Osteoblast (primary cell): Measurements from ENCODE around the gene STK17A. TPM values are rescaled to one million over a fixed set of nuclear protein-coding genes. Genes with fewer than 3 reads are reported as not detected.

Experiments used
- DNase-seq: peaks from one replicate; pipeline ENCODE4 v3.0.0; 2011; ENCODE audit warnings: low spot score, mixed read lengths; ENCODE audit not compliant: insufficient read length; ENCODE audit errors: missing footprints
- H2AFZ ChIP-seq: 2 replicates; pipeline ENCODE4 v1.6.0; 2011; ENCODE audit warnings: mild to moderate bottlenecking, low read length
- H3K27ac ChIP-seq: 2 replicates; pipeline ENCODE4 v1.5.1; 2011; ENCODE audit warnings: mild to moderate bottlenecking, low read depth, low read length, moderate library complexity
- H3K27me3 ChIP-seq: 2 replicates; pipeline ENCODE4 v1.6.0; 2012; ENCODE audit warnings: mild to moderate bottlenecking, control low read depth, inconsistent platforms, low read length, moderate library complexity; ENCODE audit not compliant: insufficient read depth
- H3K36me3 ChIP-seq: 2 replicates; pipeline ENCODE4 v1.5.1; 2011; ENCODE audit warnings: mild to moderate bottlenecking, low read length, control low read depth, moderate library complexity; ENCODE audit not compliant: insufficient read depth
- H3K4me1 ChIP-seq: 2 replicates; pipeline ENCODE4 v1.5.1; 2011; ENCODE audit warnings: mild to moderate bottlenecking, low read length, control low read depth, moderate library complexity; ENCODE audit not compliant: insufficient read depth
- H3K4me2 ChIP-seq: 2 replicates; pipeline ENCODE4 v1.6.0; 2011; ENCODE audit warnings: mild to moderate bottlenecking, low read length; ENCODE audit not compliant: insufficient read depth
- H3K4me3 ChIP-seq: fragments of 200-600 bp; sonication (generic); 3 replicates; pipeline ENCODE4 v1.5.1; 2012; ENCODE audit warnings: mild to moderate bottlenecking, low read length, inconsistent platforms; ENCODE audit not compliant: insufficient read depth
- H3K79me2 ChIP-seq: 2 replicates; pipeline ENCODE4 v1.6.0; 2012; ENCODE audit warnings: mild to moderate bottlenecking, low read length, control low read depth, inconsistent platforms; ENCODE audit not compliant: insufficient read depth
- H3K9me3 ChIP-seq: 2 replicates; pipeline ENCODE4 v1.5.1; 2011; ENCODE audit warnings: low read depth, low read length, control low read depth
- H4K20me1 ChIP-seq: 2 replicates; pipeline ENCODE4 v1.6.0; 2012; ENCODE audit warnings: mild to moderate bottlenecking, low read length, control low read depth; ENCODE audit not compliant: insufficient read depth
- total RNA-seq: library from RNA; depleted of rRNA; stranded (reverse); fragments of >200 nt; gene quantifications from 2 replicates; pipeline ENCODE4 v1.2.3, GENCODE V29; 2012
- TF ChIP-seq, protein P1 (sequence below): IDR thresholded peaks from 2 replicates; pipeline ENCODE4 v1.5.1; 2011; ENCODE audit warnings: mild to moderate bottlenecking, low read depth, low read length, moderate library complexity; ENCODE audit errors: extremely low read depth

STK17A gene
- total RNA-seq, 1 donor, result 109 TPM

DNA sequence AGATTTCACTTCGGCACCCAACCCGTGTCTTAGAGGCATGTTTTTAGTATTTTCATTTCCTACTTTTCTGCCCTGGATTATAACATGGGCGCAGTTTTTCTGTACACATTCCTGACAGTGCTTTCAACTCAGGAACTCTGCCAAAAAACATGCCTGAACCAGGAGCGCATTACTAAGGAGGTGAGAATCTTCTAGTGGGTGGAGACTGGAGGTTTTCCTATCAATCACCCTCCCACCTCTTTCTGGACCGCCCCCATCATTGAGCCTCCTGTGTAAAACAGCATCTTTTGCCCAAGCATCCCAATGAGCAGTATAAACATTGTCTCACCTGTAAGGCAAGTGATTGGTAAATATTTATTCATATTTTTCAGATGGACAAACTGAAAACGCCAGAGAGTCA is 53.2 kb downstream of the STK17A start:
- Histone ChIP-seq H4K20me1 (peaks cover 10% of the 10 kb centered on the region), H3K4me1 (peaks cover 51% of the 10 kb centered on the region), H3K27ac (peak overlapping the region; percentile 46), H2AFZ (no peak overlapping the region), H3K9me3 (no peaks in the 10 kb centered on the region), H3K4me2 (no peak overlapping the region), H3K36me3 (peaks cover 68% of the 10 kb centered on the region), H3K79me2 (peaks cover 52% of the 10 kb centered on the region), H3K27me3 (no peaks in the 10 kb centered on the region), H3K4me3 (no peak overlapping the region)
- no peak for DNase-seq
- TF ChIP-seq, protein P1, sequence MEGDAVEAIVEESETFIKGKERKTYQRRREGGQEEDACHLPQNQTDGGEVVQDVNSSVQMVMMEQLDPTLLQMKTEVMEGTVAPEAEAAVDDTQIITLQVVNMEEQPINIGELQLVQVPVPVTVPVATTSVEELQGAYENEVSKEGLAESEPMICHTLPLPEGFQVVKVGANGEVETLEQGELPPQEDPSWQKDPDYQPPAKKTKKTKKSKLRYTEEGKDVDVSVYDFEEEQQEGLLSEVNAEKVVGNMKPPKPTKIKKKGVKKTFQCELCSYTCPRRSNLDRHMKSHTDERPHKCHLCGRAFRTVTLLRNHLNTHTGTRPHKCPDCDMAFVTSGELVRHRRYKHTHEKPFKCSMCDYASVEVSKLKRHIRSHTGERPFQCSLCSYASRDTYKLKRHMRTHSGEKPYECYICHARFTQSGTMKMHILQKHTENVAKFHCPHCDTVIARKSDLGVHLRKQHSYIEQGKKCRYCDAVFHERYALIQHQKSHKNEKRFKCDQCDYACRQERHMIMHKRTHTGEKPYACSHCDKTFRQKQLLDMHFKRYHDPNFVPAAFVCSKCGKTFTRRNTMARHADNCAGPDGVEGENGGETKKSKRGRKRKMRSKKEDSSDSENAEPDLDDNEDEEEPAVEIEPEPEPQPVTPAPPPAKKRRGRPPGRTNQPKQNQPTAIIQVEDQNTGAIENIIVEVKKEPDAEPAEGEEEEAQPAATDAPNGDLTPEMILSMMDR, result no peak

DNA sequence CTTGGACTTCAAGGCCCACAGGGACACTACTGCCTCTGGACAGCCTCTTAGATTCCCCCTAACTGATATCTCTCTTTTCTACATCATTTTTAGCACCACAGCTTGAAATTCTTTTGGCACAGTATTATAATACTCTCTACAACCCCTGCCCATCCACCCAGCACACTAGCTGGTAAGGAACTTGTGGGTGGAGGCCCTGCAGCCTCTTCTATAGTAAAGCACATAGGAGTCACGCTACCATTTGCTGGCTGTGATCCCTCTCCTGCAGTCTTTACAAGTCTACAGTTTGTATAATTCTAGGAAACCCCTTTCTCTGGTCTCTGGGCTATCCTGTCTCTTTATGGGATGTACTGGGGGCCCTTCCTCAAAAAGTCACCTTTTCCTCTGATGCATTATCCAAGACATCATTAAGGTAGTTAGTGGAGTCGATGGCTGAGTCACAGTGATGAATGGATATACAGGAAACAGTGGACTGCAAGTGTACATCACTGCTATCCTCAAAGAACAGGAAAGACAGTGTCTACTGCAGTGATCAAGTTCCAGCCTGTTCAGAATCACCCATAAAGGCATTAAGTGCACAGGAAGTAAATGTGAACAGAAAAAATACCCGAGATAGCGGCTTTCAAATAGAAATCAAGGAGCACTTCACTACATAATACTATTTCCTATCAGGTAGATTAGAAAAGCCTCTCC is 54.4 kb downstream of the STK17A start:
- H3K4me3 ChIP-seq, result no peak overlapping the region
- H4K20me1 ChIP-seq, result peaks cover 10% of the 10 kb centered on the region
- H2AFZ ChIP-seq, result no peak overlapping the region
- no peak for DNase-seq
- peaks cover 52% of the 10 kb centered on the region for H3K79me2 ChIP-seq
- no peak overlapping the region for H3K4me2 ChIP-seq
- H3K27ac ChIP-seq, result peak overlapping the region; percentile 46
- H3K27me3 ChIP-seq, result no peaks in the 10 kb centered on the region
- peaks cover 64% of the 10 kb centered on the region for H3K36me3 ChIP-seq
- peaks cover 51% of the 10 kb centered on the region for H3K4me1 ChIP-seq
- no peaks in the 10 kb centered on the region for H3K9me3 ChIP-seq
- TF ChIP-seq, protein P1, result no peak

DNA sequence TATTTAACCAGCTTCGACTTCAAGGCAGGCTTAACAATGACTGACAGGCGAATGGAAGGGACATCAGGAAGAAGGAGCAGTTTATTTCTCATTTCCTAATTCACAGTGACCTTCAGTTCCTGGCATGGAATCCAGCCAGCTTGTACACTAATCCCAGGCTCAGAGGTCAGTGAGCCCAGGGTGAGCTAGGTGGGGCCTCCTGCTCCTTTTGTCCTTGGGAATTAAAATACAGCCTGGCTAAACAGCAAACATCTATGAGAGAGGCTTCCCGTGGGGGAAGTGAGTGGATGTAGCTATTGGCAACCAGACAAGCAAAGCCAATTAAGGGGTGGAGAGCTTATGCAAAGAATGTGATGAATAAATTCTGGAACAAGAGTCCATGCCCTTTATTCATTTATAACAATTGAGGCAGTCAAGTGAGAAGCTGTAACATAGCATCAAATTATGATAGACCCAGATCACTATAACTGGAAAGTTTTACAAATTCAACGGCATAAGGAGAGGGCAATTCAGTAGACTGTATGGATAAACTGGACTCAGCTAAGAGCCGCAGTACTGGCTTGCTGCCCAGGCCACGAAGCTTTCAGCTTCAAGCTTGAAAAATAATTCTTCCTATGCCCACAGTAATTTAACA is 57.1 kb downstream of the STK17A start:
- H3K79me2 ChIP-seq, result peaks cover 38% of the 10 kb centered on the region
- peaks cover 49% of the 10 kb centered on the region for H3K36me3 ChIP-seq
- H3K4me1 ChIP-seq, result peaks cover 46% of the 10 kb centered on the region

DNA sequence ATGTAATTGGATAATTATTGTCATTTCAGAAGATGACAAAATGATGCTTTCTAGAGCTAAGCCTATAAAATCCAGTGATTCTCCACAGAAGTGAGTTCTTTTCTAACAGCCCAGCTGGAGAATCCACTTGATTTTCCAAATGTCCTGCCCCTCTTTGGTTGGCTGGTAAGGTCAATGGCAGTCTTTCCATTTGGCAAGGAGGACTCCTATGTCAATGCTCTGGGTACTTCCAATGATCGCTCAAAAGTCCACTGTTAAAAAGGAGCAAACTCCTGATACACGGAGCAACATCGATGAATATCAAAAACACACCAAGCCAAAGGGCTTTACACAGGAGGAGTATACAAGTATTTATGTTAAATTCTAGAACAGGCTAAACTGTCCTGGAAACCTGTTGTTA is 57.8 kb downstream of the STK17A start:
- Histone ChIP-seq H3K4me2 (peak overlapping the region; percentile 52), H3K27ac (peak overlapping the region; percentile 82), H3K4me3 (no peak overlapping the region), H3K4me1 (peaks cover 46% of the 10 kb centered on the region), H3K27me3 (no peaks in the 10 kb centered on the region), H3K9me3 (no peaks in the 10 kb centered on the region), H4K20me1 (peaks cover 5% of the 10 kb centered on the region), H2AFZ (no peak overlapping the region), H3K36me3 (peaks cover 49% of the 10 kb centered on the region), H3K79me2 (peaks cover 33% of the 10 kb centered on the region)
- DNase-seq, result no peak
- TF ChIP-seq, protein P1, result no peak

More for the DNA sequence above, 57.1 kb downstream of the STK17A start:
- Histone ChIP-seq H2AFZ (no peak overlapping the region), H3K4me3 (no peak overlapping the region), H3K27ac (peak overlapping the region; percentile 82), H3K27me3 (no peaks in the 10 kb centered on the region), H4K20me1 (peaks cover 5% of the 10 kb centered on the region), H3K9me3 (no peaks in the 10 kb centered on the region), H3K4me2 (peak overlapping the region; percentile 52)
- TF ChIP-seq, protein P1, result no peak
- DNase-seq, result no peak
